Stimulated activated naive CD4-positive, alpha-beta T cell treated with Interleukin-2 at 50 U/mL for 16 hours (primary cell): ENCODE results near the gene OLIG1.

Experiments used
- DNase-seq: peaks from one replicate; lab custom pipeline; 2025; lab: John Stamatoyannopoulos, UW

Gene OLIG1

GRCh38 chr21:33031152-33031911 is 38.6 kb upstream of the OLIG1 start:
- DNase-seq = no peak

- DNase-seq = no peak
These were observed 37.4 kb upstream of the OLIG1 start for GRCh38 chr21:33032434-33033047.

GRCh38 chr21:33033094-33033951 is 36.6 kb upstream of the OLIG1 start:
- no peak for DNase-seq

GRCh38 chr21:33033961-33034413 is 36.0 kb upstream of the OLIG1 start:
- no peak for DNase-seq

GRCh38 chr21:33035147-33035546 is 34.8 kb upstream of the OLIG1 start:
- DNase-seq = no peak

GRCh38 chr21:33036430-33037162 is 33.3 kb upstream of the OLIG1 start:
- DNase-seq = no peak

GRCh38 chr21:33037501-33037900 is 32.4 kb upstream of the OLIG1 start:
- no peak for DNase-seq

GRCh38 chr21:33039536-33039935 is 30.4 kb upstream of the OLIG1 start:
- no peak for DNase-seq

- DNase-seq = no peak
These were observed 29.7 kb upstream of the OLIG1 start for GRCh38 chr21:33040215-33040614.

- DNase-seq = no peak
These were observed 28.0 kb upstream of the OLIG1 start for GRCh38 chr21:33041981-33042380.

- no peak for DNase-seq
These were observed 27.1 kb upstream of the OLIG1 start for GRCh38 chr21:33042812-33043211.

- no peak for DNase-seq
These were observed 23.5 kb upstream of the OLIG1 start for GRCh38 chr21:33046455-33046854.

GRCh38 chr21:33047231-33047630 is 22.7 kb upstream of the OLIG1 start:
- DNase-seq = no peak

GRCh38 chr21:33051925-33052324 is 18.0 kb upstream of the OLIG1 start:
- no peak for DNase-seq

- no peak for DNase-seq
These were observed 16.0 kb upstream of the OLIG1 start for GRCh38 chr21:33053951-33054350.

GRCh38 chr21:33055991-33056390 is 13.9 kb upstream of the OLIG1 start:
- DNase-seq = no peak

GRCh38 chr21:33057385-33057940 is 12.5 kb upstream of the OLIG1 start:
- DNase-seq = no peak

- no peak for DNase-seq
These were observed 11.4 kb upstream of the OLIG1 start for GRCh38 chr21:33058527-33058926.

- DNase-seq = no peak
These were observed 11.0 kb upstream of the OLIG1 start for GRCh38 chr21:33058957-33059356.

GRCh38 chr21:33059380-33059841 is 10.5 kb upstream of the OLIG1 start:
- DNase-seq = no peak

GRCh38 chr21:33061233-33061632 is 8.7 kb upstream of the OLIG1 start:
- DNase-seq = no peak
